Omental fat pad (tissue), 4 donors: Measurements from ENCODE around the gene FBXL12. TPM values are rescaled to one million over a fixed set of nuclear protein-coding genes. Genes with fewer than 3 reads are reported as not detected.
"Not testable (repeated sequence)": the region's sequence is repeated elsewhere in the genome, so short reads cannot be mapped to it uniquely, and the experiment has no call there.

Experiments
- ATAC-seq: fragments of 150-250 bp; one replicate; pipeline ENCODE4 v1.9.1; 2016; ENCODE audit warnings: mild to moderate bottlenecking, moderate library complexity; ENCODE audit not compliant: low FRiP score
- DNase-seq: peaks from one replicate; pipeline ENCODE4 v3.0.0-alpha.2; 2019; ENCODE audit warnings: low spot score
- CTCF ChIP-seq, 3 donors: fragments of 450-650 bp; IDR thresholded peaks; one replicate each; pipeline ENCODE4 v1.5.1; 2016 to 2017; ENCODE audit warnings: antibody characterized with exemption in 3 of 3, mild to moderate bottlenecking in 3 of 3, moderate library complexity in 2 of 3
- total RNA-seq, 4 donors: library from RNA; depleted of rRNA; stranded (reverse); fragments of >200 nt; gene quantifications; one replicate each; pipeline ENCODE4 v1.1.0, GENCODE V29; 2016

Gene FBXL12
- total RNA-seq, 4 donors from 2014 or later = 18.1 to 27.9 (median 22.6) TPM

GRCh38 chr19:9792206-9793070 lies 26.4 kb downstream of the FBXL12 start:
- DNase-seq = peak; percentile 91
- peak; percentile 81 for ATAC-seq
- TF ChIP-seq CTCF (IDR thresholded peaks at IDR 0.05) = no peak

- ATAC-seq = peak; percentile 85
- DNase-seq = peak; percentile 99
- no peak for TF ChIP-seq CTCF (IDR thresholded peaks at IDR 0.05)
These were observed 27.2 kb downstream of the FBXL12 start for GRCh38 chr19:9791552-9792205.

DNA sequence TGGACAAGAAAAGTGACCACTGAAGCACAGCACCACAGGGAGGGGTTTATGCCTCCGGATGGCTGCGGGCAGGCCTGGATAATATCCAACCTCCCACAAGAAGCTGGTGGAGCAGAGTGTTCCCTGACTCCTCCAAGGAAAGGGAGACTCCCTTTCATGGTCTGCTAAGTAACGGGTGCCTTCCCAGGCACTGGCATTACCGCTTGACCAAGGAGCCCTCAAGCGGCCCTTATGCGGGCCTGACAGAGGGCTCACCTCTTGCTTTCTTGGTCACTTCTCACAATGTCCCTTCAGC lies 27.9 kb downstream of the FBXL12 start:
- DNase-seq, ATAC-seq: not testable (repeated sequence)

DNA sequence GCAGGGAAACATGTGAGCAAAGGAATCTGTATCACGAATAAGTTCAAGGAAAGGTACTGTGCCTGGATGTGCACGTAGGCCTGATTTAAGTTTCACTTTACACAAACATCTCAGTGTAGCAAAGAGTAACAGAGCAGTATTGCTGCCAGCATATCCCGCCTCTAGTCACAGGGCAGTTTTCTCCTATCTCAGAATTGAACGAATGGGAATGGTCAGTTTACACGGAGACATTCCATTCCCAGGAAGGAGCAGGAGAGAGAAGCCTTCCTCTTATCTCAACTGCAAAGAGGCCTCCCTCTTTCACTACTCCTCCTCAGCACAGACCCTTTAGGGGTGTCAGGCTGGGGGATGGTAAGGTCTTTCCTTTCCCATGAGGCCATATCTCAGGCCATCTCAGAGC lies 29.3 kb downstream of the FBXL12 start:
- ATAC-seq, DNase-seq: not testable (repeated sequence)

GRCh38 chr19:9789066-9789465 lies 29.8 kb downstream of the FBXL12 start:
- no peak for DNase-seq
- no peak for ATAC-seq
- no peak for TF ChIP-seq CTCF (IDR thresholded peaks at IDR 0.05)

DNA sequence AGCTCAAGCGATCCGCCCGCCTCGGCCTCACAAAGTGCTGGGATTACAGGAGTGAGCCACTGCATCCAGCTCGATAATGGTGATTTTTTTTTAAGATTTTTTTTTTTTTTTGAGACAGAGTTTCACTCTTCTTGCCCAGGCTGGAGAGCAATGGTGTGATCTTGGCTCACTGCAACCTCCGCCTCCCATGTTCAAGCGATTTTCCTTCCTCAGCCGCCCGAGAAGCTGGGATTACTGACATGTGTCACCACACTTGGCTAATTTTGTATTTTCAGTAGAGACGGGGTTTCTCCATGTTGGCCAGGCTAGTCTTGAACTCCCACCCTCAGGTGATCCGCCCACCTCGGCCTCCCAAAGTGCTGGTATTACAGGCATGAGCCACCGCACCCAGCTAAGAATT lies 30.3 kb downstream of the FBXL12 start:
- not testable (repeated sequence) for DNase-seq, ATAC-seq

- DNase-seq = no peak
- TF ChIP-seq CTCF (IDR thresholded peaks at IDR 0.05) = no peak
- ATAC-seq = no peak
These were observed 32.1 kb downstream of the FBXL12 start for GRCh38 chr19:9786819-9787218.

DNA sequence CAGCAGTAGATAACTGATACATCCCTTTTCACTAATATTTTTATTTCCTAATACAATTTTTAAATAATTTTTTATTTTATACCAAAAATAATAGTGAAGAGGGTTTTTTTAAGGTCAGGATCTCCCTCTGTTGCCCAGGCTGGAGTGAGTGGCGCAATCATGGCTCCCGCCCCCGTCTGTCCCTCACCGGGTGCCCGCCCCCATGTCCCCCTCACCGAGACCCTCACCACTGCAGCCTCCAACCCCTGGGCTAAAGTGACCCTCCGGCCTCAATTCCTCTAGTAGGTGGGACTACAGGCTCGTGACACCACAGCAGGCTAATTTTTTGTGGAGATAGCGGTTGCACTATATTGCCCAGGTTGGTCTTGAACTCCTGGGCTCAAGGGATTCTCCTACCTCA lies 32.5 kb downstream of the FBXL12 start:
- DNase-seq (no peak), ATAC-seq (no peak)
- no peak for TF ChIP-seq CTCF (IDR thresholded peaks at IDR 0.05)
